HAP-1 (cell line): Measurements from ENCODE around the gene KRTAP2-2.
"Not testable (repeated sequence)": the region's sequence is repeated elsewhere in the genome, so short reads cannot be mapped to it uniquely, and the experiment has no call there.

ENCODE experiments used
- DNase-seq, 2 experiments: peaks; one replicate each; pipeline ENCODE4 v3.0.0-alpha.2; 2016 to 2020; ENCODE audit warnings: low spot score in 2 of 2
- H3K27me3 ChIP-seq: fragments of 250-450 bp; sonication (Bioruptor Pico); 2 replicates; pipeline ENCODE4 v1.5.1; 2020; ENCODE audit warnings: low read depth, mild to moderate bottlenecking, moderate library complexity
- H3K36me3 ChIP-seq: fragments of 250-450 bp; sonication (Bioruptor Pico); replicated peaks from 2 replicates; pipeline ENCODE4 v1.5.1; 2020; ENCODE audit warnings: mild to moderate bottlenecking
- H3K4me1 ChIP-seq: fragments of 250-450 bp; sonication (Bioruptor Pico); 2 replicates; pipeline ENCODE4 v1.5.1; 2020; ENCODE audit warnings: mild to moderate bottlenecking
- H3K4me3 ChIP-seq: fragments of 250-450 bp; sonication (Bioruptor Pico); 2 replicates; pipeline ENCODE4 v1.5.1; 2020; ENCODE audit warnings: mild to moderate bottlenecking, moderate library complexity
- H3K9me3 ChIP-seq: fragments of 250-450 bp; sonication (Bioruptor Pico); 2 replicates; pipeline ENCODE4 v1.5.1; 2020; ENCODE audit warnings: mild to moderate bottlenecking, moderate library complexity
- in situ Hi-C: fragments of 300-500 bp; cut with MboI; formaldehyde crosslinking; loops from 3 replicates; pipeline ENCODE4 v1.14.3; 2020; ENCODE audit warnings: low sequenced_read_pairs, inconsistent platforms, mixed read lengths

Gene KRTAP2-2

DNA sequence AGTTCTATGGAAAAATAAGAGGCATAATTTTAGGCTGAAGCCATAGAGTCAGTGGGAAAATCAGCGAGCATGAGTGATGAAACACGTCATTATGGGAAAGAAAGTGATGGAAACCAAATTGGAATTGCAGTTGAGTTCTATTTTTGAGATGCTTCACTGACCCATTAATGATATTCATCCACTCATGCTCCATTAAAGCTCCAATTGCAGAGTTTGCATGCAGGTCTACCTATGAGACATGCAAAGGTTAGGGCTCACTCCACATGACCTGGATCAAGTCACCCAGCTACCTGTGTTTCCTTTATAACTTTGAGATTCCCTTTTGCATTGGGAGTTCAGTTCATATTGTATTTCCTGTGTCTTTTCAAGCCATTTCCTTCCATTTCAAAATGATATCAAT is 18.6 kb upstream of the KRTAP2-2 start:
- in situ Hi-C loops = no loop called here
- no peaks in the 10 kb centered on the region for H3K27me3 ChIP-seq
- no peaks in the 10 kb centered on the region for H3K9me3 ChIP-seq
- no peak overlapping the region for H3K4me3 ChIP-seq
- peaks cover 5% of the 10 kb centered on the region; the same call in 1 of the 2 replicates for H3K4me1 ChIP-seq
- no peak for DNase-seq
- no peaks in the 10 kb centered on the region for H3K36me3 ChIP-seq

DNA sequence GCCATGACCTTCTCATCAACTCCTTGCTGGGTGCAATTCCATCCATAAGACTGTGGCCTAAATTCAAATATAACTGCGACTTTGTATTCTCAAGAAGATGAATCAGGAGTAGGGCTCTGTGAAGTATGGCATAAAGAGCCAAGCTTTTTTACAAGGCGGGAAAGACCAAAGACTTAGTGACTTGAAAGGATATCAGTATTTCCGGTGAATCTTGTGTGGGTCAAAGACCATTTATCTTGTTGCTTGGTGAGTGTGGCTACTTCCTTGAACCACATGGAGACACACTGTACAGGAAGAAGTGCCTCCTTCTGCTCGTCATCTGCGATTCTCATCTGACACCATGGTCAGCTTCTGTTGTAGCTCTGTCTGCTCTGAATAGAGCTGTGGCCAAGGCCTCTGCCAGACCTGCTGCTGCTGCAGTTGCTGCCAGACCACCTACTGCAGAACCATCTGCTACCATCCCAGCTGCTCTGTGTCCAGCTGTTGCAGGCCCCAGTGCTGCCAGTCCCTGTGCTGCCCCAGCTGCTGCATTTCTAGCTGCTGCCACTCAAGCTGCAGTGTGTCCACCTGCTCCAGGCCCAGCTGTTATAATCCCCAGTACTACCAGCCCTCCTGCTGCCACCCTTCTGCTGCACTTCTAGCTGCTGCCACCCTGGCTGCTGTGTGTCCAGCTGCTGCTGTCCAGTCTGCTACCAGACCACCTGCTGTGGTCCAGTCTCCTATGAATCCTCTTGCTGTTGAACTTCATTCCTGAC is 16.8 kb upstream of the KRTAP2-2 start:
- no peak for DNase-seq
- Histone ChIP-seq H3K4me3 (no peak overlapping the region), H3K27me3 (no peaks in the 10 kb centered on the region), H3K9me3 (no peaks in the 10 kb centered on the region), H3K4me1 (no peaks in the 10 kb centered on the region), H3K36me3 (no peaks in the 10 kb centered on the region)
- in situ Hi-C loops = no loop called here

DNA sequence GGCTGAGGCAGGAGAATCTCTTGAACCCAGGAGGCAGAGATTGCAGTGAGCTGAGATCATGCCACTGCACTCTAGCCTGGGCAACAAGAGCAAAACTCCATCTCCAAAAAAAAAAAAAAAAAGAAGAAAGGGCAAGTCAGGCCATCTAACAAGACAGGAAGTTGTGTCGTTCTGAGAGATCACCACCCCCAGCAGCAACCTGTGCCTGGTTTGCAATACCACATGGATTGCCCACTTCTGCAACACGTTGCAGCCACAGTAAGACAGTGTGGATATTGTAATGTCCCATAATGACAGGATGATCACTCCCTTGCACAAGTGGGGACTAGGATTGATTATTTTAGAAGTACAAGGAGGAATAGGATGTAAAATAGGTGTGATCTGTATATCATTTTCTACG is 14.0 kb upstream of the KRTAP2-2 start:
- H3K36me3 ChIP-seq = no peaks in the 10 kb centered on the region
- H3K27me3 ChIP-seq = no peaks in the 10 kb centered on the region
- H3K4me1 ChIP-seq = no peaks in the 10 kb centered on the region
- no peak overlapping the region for H3K4me3 ChIP-seq
- DNase-seq = no peak
- H3K9me3 ChIP-seq = no peaks in the 10 kb centered on the region
- in situ Hi-C loops = no loop called here

DNA sequence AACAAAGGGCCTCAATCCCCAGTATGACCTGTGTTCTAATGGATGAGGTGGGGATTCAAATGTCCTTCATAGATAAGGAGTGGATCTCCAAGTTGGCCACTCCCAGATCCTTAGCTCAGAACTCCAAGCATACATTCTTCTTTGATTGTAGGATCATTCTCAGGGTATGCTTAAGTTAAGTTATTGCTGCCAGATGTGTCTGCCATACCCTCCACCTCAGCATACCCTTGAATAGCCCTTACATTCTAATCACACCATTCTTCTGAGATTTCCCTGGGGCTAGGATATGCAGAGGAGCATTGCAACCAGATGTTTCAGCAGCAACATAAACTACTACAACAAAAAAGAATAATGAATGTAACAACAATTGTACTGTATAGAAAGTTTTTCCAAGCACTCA is 12.3 kb upstream of the KRTAP2-2 start:
- Histone ChIP-seq H3K36me3 (no peaks in the 10 kb centered on the region), H3K9me3 (no peaks in the 10 kb centered on the region), H3K27me3 (no peaks in the 10 kb centered on the region), H3K4me3 (no peak overlapping the region), H3K4me1 (no peaks in the 10 kb centered on the region)
- in situ Hi-C loops = no loop called here
- DNase-seq = no peak

DNA sequence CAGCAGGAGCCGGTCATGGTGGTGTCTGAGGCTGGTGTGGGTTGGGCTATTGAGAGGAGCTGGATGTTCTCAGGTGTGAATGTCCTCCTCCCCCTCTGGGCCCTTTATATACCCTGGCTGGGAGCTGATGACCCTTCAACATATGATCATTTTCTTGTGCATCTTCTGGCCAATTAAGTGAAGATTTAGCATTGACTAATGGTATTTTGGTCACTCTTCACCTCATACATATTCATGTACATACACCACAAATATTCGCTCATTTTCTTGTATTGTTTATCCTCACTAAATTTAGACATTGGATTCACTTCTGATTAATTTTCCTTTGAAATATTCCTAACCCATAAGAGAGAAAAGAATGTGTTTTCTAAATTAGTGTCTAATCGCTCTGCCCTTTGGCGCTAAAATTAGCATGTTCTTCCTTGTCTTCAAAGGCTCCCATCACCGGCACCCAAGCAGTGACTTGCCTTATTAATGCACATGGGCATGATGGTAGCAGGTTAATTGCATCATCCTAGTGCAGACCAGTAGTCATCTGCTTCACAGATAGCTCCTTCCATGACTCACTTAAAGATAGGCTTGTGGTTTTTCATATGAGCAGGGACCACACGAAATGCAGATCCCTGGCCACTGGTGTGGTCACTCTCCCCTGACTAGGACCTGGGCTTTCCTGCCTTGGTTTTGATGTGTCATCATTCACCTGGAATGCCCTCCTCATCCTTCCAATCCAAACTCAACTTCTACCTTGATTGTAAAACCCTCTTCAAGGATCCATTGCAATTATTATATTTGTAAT is 11.0 kb upstream of the KRTAP2-2 start, which contains the start of gene KRTAP2-4:
Gene KRTAP2-4 (minus strand): TSS at position 51 of the 796 bp plus-strand sequence. CDS start 34 bp downstream, at position 17.
- Histone ChIP-seq H3K27me3 (no peaks in the 10 kb centered on the region), H3K4me3 (no peak within 1 kb of the TSS), H3K9me3 (no peaks in the 10 kb centered on the region), H3K4me1 (no peaks in the 10 kb centered on the region), H3K36me3 (no peaks in the 10 kb centered on the region)
- in situ Hi-C loops = no loop called here
- DNase-seq = no peak

DNA sequence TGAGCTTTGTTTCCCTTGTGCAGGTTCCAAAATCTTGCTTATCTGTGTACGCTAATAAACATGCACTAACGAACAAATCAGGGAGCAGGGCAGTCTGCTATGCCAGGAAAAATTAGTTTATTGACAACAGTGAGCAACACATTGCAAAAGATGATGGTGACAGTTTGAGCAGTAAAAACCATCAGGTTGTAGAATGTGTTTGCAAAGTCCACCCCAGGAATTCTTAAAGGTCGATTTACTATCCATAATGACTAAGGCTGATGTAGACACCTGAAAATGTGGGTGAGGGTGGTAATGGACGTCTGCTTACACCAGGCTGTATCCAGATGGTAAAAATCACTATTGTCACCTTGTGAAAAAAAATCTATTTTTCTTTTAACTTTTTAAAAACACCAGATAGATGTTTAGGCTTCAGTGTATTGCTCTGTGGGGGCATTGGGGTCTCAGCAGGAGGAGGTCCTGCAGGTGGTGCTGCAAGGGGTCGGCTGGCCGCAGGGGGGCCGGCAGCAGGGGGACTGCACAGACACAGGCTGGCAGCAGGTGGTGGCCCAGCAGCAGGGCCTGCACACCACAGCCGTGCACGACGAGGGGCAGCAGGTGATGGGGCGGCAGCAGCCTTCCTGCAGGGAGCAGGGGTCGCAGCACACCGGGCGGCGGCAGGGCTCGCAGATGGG is 10.1 kb upstream of the KRTAP2-2 start:
- H3K27me3 ChIP-seq, DNase-seq, H3K9me3 ChIP-seq, H3K4me3 ChIP-seq, H3K36me3 ChIP-seq, in situ Hi-C loops, H3K4me1 ChIP-seq: not testable (repeated sequence)

DNA sequence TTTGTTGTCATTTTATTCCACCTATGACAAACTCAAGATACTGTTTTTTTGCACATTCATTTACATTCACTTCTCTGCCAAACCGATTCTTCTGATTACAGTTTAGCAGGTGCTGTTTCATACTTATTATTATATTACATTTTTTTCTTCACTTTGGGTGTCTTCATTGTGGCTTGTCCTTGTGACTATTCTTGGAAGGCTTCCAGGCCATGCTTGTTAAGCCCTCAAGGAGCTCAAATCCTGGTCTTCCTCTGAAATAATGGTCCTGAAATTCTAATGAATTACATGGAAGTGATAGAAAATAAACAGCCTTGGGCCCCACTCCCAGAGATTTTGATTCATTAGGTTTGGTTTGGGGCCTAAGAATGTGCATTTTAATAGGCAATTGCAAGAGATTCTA is 9.3 kb upstream of the KRTAP2-2 start:
- no peaks in the 10 kb centered on the region for H3K36me3 ChIP-seq
- no peaks in the 10 kb centered on the region for H3K9me3 ChIP-seq
- in situ Hi-C loops = no loop called here
- H3K27me3 ChIP-seq = no peaks in the 10 kb centered on the region
- H3K4me1 ChIP-seq = no peaks in the 10 kb centered on the region
- no peak overlapping the region for H3K4me3 ChIP-seq
- no peak for DNase-seq

DNA sequence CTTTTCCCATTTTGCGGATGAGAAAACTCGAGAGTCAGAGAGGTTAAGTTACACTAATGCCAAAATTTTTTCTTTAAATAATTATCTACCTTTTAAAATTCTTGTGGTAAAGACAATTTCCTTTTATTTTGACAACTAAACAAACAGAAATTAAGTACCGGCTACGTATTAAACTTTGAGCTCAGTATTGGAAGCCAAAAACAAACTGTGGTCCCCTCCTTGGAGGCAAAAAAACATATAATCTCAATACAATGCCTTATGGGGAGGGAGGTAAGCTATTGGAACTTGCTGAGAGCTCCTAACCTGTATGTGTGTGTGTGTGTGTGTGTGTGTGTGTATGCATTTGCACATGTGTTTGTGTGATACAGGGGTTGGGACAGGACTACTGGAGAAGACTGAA is 8.4 kb upstream of the KRTAP2-2 start:
- DNase-seq = no peak
- no peaks in the 10 kb centered on the region for H3K4me1 ChIP-seq
- in situ Hi-C loops = no loop called here
- no peaks in the 10 kb centered on the region for H3K36me3 ChIP-seq
- no peaks in the 10 kb centered on the region for H3K9me3 ChIP-seq
- H3K4me3 ChIP-seq = no peak overlapping the region
- no peaks in the 10 kb centered on the region for H3K27me3 ChIP-seq

DNA sequence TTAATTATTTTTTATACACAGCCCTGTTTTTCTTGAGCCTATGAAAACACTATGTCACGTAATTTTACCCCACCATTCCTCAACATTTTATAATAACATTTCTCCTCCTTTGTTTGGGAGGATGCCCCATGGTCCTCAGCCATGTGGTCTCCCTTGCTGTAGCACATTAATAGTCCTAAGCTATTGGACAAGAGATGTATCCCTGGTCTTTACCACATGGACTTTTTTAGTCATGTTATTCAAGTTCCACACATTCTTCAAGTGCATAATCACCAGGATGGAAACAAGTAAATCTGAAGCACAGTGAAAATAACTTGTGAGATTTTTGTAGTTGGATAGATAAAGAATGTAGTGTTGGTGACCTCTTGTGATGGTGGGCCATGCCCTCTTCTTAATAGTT is 6.9 kb upstream of the KRTAP2-2 start:
- H3K36me3 ChIP-seq = no peaks in the 10 kb centered on the region
- H3K27me3 ChIP-seq = 0 out of 2 replicates have a peak, but pooled peaks cover 3% of the 10 kb centered on the region
- in situ Hi-C loops = no loop called here
- H3K9me3 ChIP-seq = no peaks in the 10 kb centered on the region
- no peaks in the 10 kb centered on the region for H3K4me1 ChIP-seq
- DNase-seq = no peak
- no peak overlapping the region for H3K4me3 ChIP-seq

DNA sequence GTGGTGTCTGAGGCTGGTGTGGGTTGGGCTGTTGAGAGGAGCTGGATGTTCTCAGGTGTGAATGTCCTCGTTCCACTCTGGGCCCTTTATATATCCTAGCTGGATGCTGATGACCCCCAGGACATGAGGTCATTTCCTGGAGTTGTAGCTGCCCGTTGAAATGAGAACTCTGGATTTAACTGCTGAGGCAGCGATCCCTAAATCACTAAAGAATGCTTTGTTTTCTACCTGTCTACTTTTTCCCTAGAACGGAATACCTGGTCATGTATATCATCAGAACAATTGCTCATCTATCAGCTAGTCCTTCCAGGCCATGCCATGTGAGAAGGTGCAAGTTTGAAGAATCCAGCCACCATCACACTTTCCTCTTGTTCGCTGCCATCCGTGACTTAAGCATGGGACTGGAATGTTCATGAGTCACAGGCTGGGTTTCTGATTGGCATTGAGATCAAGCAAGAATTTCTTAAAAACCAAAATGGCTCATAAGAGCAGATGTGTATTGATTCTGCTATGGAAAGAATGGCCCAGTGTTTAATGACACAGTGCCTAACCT is 5.1 kb upstream of the KRTAP2-2 start, which contains the start of gene KRTAP2-3:
Gene KRTAP2-3 (minus strand): TSS at position 63 of the 553 bp plus-strand sequence. CDS start 64 bp downstream, outside the sequence.
- Histone ChIP-seq H3K36me3 (no peaks in the 10 kb centered on the region), H3K4me1 (no peaks in the 10 kb centered on the region), H3K9me3 (no peaks in the 10 kb centered on the region), H3K27me3 (0 out of 2 replicates have a peak, but pooled peaks cover 3% of the 10 kb centered on the region), H3K4me3 (no peak within 1 kb of the TSS)
- no peak for DNase-seq
- in situ Hi-C loops = no loop called here

DNA sequence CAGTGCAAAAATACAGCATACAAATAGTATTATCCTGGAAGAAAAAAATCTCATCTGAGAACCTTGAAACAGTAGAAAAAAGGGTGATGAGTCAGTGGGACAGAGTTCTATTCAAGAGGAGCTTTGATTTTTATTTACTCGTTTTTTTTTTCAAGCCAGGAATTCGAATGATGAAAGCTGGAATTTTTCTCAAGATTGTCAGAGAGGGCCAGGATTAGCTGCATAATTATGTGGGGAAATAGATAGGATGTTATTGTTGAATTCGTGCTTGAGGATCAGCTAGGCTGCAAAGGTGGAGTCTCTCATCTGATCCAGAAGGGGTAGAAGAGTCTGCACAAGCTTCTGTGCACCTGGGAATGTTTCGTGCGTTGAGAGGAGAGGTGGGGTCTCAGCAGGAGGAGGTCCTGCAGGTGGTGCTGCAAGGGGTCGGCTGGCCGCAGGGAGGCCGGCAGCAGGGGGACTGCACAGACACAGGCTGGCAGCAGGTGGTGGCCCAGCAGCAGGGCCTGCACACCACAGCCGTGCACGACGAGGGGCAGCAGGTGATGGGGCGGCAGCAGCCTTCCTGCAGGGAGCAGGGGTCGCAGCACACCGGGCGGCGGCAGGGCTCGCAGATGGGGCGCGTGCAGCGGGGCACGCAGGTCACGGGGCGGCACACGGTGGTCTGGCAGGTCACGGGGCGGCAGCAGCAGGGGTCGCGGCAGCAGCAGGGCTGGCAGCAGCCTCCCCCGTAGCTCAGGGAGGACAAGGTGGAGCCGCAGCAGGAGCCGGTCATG is 4.4 kb upstream of the KRTAP2-2 start:
- H3K4me1 ChIP-seq, H3K36me3 ChIP-seq, H3K9me3 ChIP-seq, in situ Hi-C loops, H3K4me3 ChIP-seq, DNase-seq, H3K27me3 ChIP-seq: not testable (repeated sequence)

DNA sequence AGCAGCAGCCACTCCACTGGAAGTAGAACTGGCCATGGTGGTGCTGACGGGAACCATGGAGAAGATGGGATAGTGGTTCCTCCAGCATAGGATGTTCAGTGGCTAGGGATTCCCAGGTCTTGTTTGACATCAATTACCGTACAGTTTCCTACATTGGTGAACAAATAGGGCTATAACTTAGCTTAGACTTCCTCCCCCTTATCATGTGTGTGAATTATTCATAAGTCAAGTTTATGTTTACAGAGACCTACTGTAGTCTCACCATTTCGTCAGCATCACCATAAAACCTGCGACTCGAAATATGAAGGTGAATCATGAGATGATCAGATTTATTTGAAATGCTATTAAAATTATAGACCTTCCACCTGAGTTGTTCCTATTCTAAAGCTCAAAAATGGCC is 3.7 kb upstream of the KRTAP2-2 start:
- no peaks in the 10 kb centered on the region for H3K9me3 ChIP-seq
- H3K4me1 ChIP-seq = no peaks in the 10 kb centered on the region
- H3K27me3 ChIP-seq = 0 out of 2 replicates have a peak, but pooled peaks cover 3% of the 10 kb centered on the region
- H3K36me3 ChIP-seq = no peaks in the 10 kb centered on the region
- no peak overlapping the region for H3K4me3 ChIP-seq
- DNase-seq = no peak
- in situ Hi-C loops = no loop called here

DNA sequence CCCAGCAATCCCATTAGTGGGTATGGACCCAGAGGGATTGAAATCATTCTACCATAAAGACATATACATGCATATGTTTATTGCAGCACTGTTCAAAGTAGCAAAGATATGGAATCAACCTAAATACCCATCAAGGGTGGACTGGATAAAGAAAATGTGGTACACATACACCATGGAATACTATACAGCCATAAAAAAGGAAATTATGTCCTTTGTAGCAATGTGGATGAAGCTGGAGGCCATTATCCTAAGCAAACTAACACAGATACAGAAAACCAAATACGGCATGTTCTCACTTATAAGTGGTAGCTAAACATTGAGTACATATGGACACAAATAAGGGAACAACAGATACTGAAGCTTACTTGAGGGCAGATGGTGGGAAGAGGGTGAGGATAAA is 2.5 kb upstream of the KRTAP2-2 start:
- no peak overlapping the region for H3K4me3 ChIP-seq
- in situ Hi-C loops = no loop called here

More for the DNA sequence above, 2.5 kb upstream of the KRTAP2-2 start:
- DNase-seq = no peak
- H3K4me1 ChIP-seq = no peaks in the 10 kb centered on the region
- no peaks in the 10 kb centered on the region for H3K9me3 ChIP-seq
- no peaks in the 10 kb centered on the region for H3K36me3 ChIP-seq
- H3K27me3 ChIP-seq = 0 out of 2 replicates have a peak, but pooled peaks cover 3% of the 10 kb centered on the region
